OCI-LY1 (cell line): ENCODE measurements around the gene CDKN3.

Experiments
- H2AFZ ChIP-seq: fragments of 200-600 bp; sonication (generic), shearing (Covaris generic); 2 replicates; pipeline ENCODE4 v1.6.0; 2014; ENCODE audit warnings: antibody characterized with exemption, mild to moderate bottlenecking, low read length
- H3F3A ChIP-seq: fragments of 200-600 bp; sonication (generic), shearing (Covaris generic); 2 replicates; pipeline ENCODE4 v1.6.0; 2014; ENCODE audit warnings: mild to moderate bottlenecking, antibody characterized with exemption, low read length, moderate library complexity; ENCODE audit not compliant: insufficient read depth
- H3K27ac ChIP-seq: fragments of 200-600 bp; sonication (generic); 2 replicates; pipeline ENCODE4 v1.5.1; 2014; ENCODE audit warnings: low read length, mixed run types, mild to moderate bottlenecking, low read depth; ENCODE audit not compliant: poor library complexity, severe bottlenecking
- H3K27me3 ChIP-seq: fragments of 200-600 bp; sonication (generic); 2 replicates; pipeline ENCODE4 v1.6.0; 2014; ENCODE audit warnings: antibody characterized with exemption, mild to moderate bottlenecking, low read length, moderate library complexity; ENCODE audit not compliant: insufficient read depth
- H3K36me3 ChIP-seq: fragments of 200-600 bp; sonication (generic); 2 replicates; pipeline ENCODE4 v1.6.1; 2014; ENCODE audit warnings: mild to moderate bottlenecking, antibody characterized with exemption, low read length, moderate library complexity, mixed read lengths; ENCODE audit not compliant: insufficient read depth
- H3K4me1 ChIP-seq: fragments of 200-600 bp; sonication (generic); 2 replicates; pipeline ENCODE4 v1.5.1; 2014; ENCODE audit warnings: mild to moderate bottlenecking, low read length, moderate library complexity; ENCODE audit not compliant: insufficient read depth, severe bottlenecking
- H3K4me2 ChIP-seq: fragments of 200-600 bp; sonication (generic), shearing (Covaris generic); 2 replicates; pipeline ENCODE4 v1.6.1; 2014; ENCODE audit warnings: low read length
- H3K4me3 ChIP-seq: fragments of 200-600 bp; sonication (generic); 2 replicates; pipeline ENCODE4 v1.5.1; 2014; ENCODE audit warnings: low read length, low read depth, mild to moderate bottlenecking, mixed read lengths; ENCODE audit not compliant: poor library complexity, severe bottlenecking
- H3K79me2 ChIP-seq: fragments of 200-600 bp; shearing (Covaris generic); 2 replicates; pipeline ENCODE4 v1.6.1; 2016; ENCODE audit warnings: mixed run types, low read length, mixed read lengths; ENCODE audit not compliant: insufficient read depth
- H3K9ac ChIP-seq: fragments of 200-600 bp; sonication (generic), shearing (Covaris generic); 2 replicates; pipeline ENCODE4 v1.6.1; 2014; ENCODE audit warnings: mild to moderate bottlenecking, low read length, mixed read lengths
- H3K9me2 ChIP-seq: fragments of 200-600 bp; sonication (generic), shearing (Covaris generic); 2 replicates; pipeline ENCODE4 v1.6.1; 2014; ENCODE audit warnings: low read depth, mild to moderate bottlenecking, low read length, mixed read lengths
- H3K9me3 ChIP-seq: fragments of 200-600 bp; shearing (Covaris generic); 2 replicates; pipeline ENCODE4 v1.6.1; 2014; ENCODE audit warnings: low read length, mixed read lengths
- H4K20me1 ChIP-seq: fragments of 200-600 bp; sonication (generic), shearing (Covaris generic); 2 replicates; pipeline ENCODE4 v1.6.0; 2016; ENCODE audit warnings: mild to moderate bottlenecking, low read length; ENCODE audit not compliant: insufficient read depth
- CTCF ChIP-seq: fragments of 200-600 bp; sonication (generic), shearing (Covaris generic); IDR thresholded peaks from 2 replicates; pipeline ENCODE4 v1.5.1; 2017; ENCODE audit warnings: mild to moderate bottlenecking, antibody characterized with exemption, low read length, moderate library complexity, mixed read lengths
- EZH2 ChIP-seq: fragments of 200-600 bp; sonication (generic), shearing (Covaris generic); IDR thresholded peaks from 2 replicates; pipeline ENCODE4 v1.8.0; 2017; ENCODE audit warnings: borderline replicate concordance, mixed run types, mild to moderate bottlenecking, antibody characterized with exemption, low read length, moderate library complexity, mixed read lengths

Gene CDKN3

GRCh38 chr14:54383835-54384234 lies 13.0 kb upstream of the CDKN3 start:
- Histone ChIP-seq H3K4me1 (no peaks in the 10 kb centered on the region), H3K79me2 (no peaks in the 10 kb centered on the region), H2AFZ (no peak overlapping the region), H3K4me2 (no peak overlapping the region), H3K36me3 (no peaks in the 10 kb centered on the region), H3K9me3 (no peaks in the 10 kb centered on the region), H3F3A (no peaks in the 10 kb centered on the region), H3K9me2 (no peaks in the 10 kb centered on the region), H3K27ac (no peak overlapping the region), H3K4me3 (no peak overlapping the region), H4K20me1 (no peaks in the 10 kb centered on the region), H3K27me3 (0 out of 2 replicates have a peak, but pooled peaks cover 5% of the 10 kb centered on the region), H3K9ac (no peak overlapping the region)
- TF ChIP-seq EZH2 (no peak), CTCF (no peak)

- Histone ChIP-seq H3K4me3 (no peak overlapping the region), H3K4me1 (no peaks in the 10 kb centered on the region), H3K4me2 (no peak overlapping the region)
Measured at GRCh38 chr14:54385556-54385955, 11.3 kb upstream of the CDKN3 start.

GRCh38 chr14:54387328-54387727 lies 9.5 kb upstream of the CDKN3 start:
- TF ChIP-seq EZH2 (no peak), CTCF (no peak)
- no peak overlapping the region for H3K9ac ChIP-seq
- 0 out of 2 replicates have a peak, but pooled peaks cover 5% of the 10 kb centered on the region for H3K27me3 ChIP-seq
- no peak overlapping the region for H2AFZ ChIP-seq
- no peaks in the 10 kb centered on the region for H3K9me3 ChIP-seq
- H3K27ac ChIP-seq = no peak overlapping the region
- H3F3A ChIP-seq = no peaks in the 10 kb centered on the region
- H3K36me3 ChIP-seq = no peaks in the 10 kb centered on the region
- no peaks in the 10 kb centered on the region for H3K79me2 ChIP-seq
- no peaks in the 10 kb centered on the region for H3K9me2 ChIP-seq
- H3K4me1 ChIP-seq = no peaks in the 10 kb centered on the region
- no peak overlapping the region for H3K4me3 ChIP-seq
- no peaks in the 10 kb centered on the region for H4K20me1 ChIP-seq
- H3K4me2 ChIP-seq = no peak overlapping the region

More at GRCh38 chr14:54385556-54385955, 11.3 kb upstream of the CDKN3 start:
- TF ChIP-seq CTCF = no peak
- TF ChIP-seq EZH2 = no peak
- H3K36me3 ChIP-seq = no peaks in the 10 kb centered on the region
- H4K20me1 ChIP-seq = no peaks in the 10 kb centered on the region
- no peak overlapping the region for H2AFZ ChIP-seq
- no peaks in the 10 kb centered on the region for H3K9me3 ChIP-seq
- H3K27me3 ChIP-seq = 0 out of 2 replicates have a peak, but pooled peaks cover 5% of the 10 kb centered on the region
- H3K9ac ChIP-seq = no peak overlapping the region
- H3K27ac ChIP-seq = no peak overlapping the region
- H3F3A ChIP-seq = no peaks in the 10 kb centered on the region
- no peaks in the 10 kb centered on the region for H3K79me2 ChIP-seq
- H3K9me2 ChIP-seq = no peaks in the 10 kb centered on the region
